SKM-1 treated with dmso at 0.1 percent for 144 hours (cell line): ENCODE measurements around the gene NSUN6.
A peak's percentile ranks its signal among the peaks of the same experiment; 100 is the strongest.

Experiments
- DNase-seq: peaks from one replicate; lab custom pipeline; 2025; ENCODE audit not compliant: unreplicated experiment; lab: John Stamatoyannopoulos, UW

NSUN6 gene

GRCh38 chr10:18651324-18652007 lies at the start of gene NSUN6:
TSS of gene NSUN6 (minus strand) at chr10:18651587. CDS start at chr10:18651203, 384 bp downstream.
- peak; percentile 47 for DNase-seq

- DNase-seq: no peak
These were observed 48.8 kb upstream of the NSUN6 start for GRCh38 chr10:18699849-18700840.

DNA sequence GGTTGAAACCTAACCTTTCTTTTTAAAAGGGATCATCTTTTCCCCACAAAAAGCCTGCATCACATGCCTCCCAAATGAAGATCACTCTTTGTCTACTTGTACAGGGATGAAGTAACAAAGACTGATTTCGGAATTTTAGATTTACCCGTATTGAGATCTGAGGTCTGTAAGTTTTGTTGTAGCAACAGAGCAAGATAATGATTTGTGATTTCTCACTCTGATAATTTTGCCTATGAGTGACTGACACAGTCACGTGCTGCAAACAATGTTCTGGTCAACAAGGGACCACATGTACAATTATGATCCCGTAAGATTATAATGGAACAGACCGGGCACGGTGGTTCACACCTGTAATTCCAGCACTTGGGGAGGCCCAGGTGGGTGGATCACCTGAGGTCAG lies 39.2 kb upstream of the NSUN6 start:
- no peak for DNase-seq

DNA sequence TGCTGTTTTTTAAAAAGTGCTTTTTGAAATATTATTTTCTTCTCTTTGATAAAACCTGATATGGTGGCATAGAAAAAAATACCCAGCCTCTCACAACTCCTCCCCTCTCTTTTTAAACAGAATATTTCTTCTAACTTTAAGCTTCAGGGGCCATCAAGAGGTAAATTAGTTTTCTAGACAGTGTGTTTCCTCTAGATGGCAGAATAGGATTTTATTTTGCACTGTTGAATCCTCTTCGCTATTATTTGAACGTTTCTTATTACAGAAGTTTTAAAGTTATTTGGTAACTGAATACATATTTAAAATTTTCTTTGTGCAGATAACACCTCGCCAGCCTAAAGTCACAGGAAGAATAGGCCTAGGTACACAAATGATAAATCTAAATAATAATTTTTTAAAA lies 38.1 kb upstream of the NSUN6 start:
- DNase-seq: no peak

DNA sequence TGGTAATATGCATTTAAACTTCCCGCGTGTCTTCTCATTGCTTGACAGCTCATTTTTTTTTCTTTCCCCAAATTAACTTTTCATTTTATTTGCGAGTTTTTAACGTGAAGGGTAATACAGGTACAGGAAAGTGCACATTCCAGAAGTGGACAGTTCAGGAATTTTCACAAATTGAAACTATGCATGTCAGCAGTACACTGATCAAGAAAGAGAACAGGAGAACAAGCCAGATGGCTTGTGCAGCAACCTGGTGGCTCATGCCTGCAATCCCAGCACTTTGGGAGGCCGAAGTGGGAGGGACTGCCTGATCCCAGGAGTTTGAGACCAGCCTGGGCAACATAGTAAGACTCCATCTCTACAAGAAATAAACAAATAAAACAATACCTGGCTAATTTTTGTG lies 36.3 kb upstream of the NSUN6 start:
- DNase-seq: no peak

DNA sequence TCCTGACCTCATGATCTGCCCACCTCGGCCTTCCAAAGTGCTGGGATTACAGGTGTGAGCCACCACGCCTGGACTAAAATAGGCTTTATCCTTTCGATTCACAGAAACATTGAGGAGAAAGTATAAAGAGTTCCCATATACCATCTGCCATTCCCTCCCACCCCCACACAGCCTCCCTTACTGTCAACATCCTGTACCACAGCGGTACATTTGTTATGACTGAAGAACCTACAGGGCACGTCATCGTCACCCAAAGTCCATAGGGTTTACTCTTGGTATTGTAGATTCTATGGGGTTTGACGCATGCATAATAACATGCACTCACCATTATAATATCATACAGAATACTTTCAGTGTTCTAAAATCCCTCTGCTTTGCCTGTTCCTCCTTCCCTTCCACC lies 35.8 kb upstream of the NSUN6 start:
- DNase-seq: no peak

DNA sequence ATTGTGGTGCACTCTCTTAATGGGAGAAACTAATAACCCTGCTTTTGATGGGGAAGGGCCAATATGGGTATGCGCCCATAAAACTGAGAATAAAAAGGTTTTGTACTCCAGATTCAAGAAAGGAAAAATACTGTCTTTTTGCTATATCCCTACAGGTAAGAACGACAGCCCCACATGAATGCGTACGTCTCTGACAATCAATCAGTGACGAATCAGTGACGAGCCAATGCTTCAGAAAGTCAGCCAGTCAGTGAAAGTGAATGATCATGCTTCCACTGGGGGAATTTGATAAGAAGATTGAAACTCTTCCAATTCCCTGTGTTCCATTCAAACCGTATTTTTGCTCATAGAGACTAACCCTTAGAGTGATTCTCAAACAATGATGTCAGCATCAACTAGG lies 34.2 kb upstream of the NSUN6 start:
- no peak for DNase-seq

- DNase-seq: no peak
These were observed 33.6 kb upstream of the NSUN6 start for GRCh38 chr10:18684953-18685352.

- DNase-seq: no peak
These were observed 33.0 kb upstream of the NSUN6 start for GRCh38 chr10:18684416-18684815.

- no peak for DNase-seq
These were observed 32.0 kb upstream of the NSUN6 start for GRCh38 chr10:18683427-18683826.

DNA sequence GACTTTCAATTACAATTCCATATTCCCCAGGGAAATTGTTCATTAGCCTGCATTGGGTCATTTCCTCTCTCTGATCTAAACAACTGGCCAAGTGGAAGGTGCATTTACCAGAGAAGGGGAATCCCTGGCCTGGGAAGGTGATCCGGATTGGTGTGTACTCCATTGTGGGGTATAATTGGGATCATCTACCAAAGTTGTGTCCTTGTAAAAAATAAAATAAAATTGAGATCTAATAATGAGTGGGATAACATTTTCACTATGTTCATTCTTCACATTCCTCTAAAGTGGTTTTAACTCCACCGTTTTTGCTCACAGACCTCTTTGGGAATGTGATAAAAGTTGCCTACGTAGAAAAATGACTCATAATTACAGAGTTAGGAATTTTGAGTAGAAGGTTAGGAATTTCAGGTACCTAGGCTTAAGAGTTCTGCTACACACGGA lies 30.6 kb upstream of the NSUN6 start:
- no peak for DNase-seq

DNA sequence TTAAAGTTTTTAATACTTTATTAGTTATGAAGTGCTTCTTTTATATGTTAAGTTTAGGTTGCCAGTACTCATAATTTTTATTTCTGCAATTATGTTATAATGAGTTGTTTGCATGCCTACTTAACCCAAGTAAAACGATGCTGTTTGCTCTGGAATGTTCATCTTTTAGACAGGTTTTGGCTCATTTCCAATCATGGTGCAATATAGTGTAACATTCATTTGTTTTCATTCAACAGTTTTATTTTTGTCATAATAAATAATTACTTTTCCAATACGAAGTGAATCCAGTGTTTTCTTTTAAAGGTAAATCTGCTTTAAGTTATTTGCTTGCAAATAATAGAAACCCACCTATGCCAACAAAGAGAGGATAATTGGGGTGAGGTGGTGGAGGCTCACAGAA lies 30.0 kb upstream of the NSUN6 start:
- no peak for DNase-seq

- no peak for DNase-seq
These were observed 29.4 kb upstream of the NSUN6 start for GRCh38 chr10:18680754-18681153.

GRCh38 chr10:18675086-18675801 lies 23.9 kb upstream of the NSUN6 start:
- DNase-seq: no peak

GRCh38 chr10:18668026-18668425 lies 16.6 kb upstream of the NSUN6 start:
- no peak for DNase-seq

DNA sequence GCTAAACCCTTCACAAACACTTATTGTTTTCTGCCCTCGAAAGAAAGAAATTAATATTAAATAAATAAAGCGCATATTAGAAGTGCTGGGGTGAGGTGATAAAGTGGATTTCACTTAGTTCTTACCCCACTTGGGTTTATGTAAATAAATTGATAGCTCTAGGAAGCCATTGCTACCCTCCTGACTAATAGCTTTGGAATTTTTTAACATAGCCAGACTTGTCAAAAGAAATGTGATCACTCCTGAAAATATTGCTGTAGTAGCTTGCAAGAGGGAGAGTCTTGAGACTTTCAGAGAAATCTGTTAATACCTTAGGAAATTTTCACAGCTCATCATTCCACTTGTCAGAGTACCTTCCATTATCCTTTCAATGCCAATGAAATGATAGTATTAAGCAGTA lies 15.4 kb upstream of the NSUN6 start:
- DNase-seq: no peak

GRCh38 chr10:18665815-18666558 lies 14.6 kb upstream of the NSUN6 start:
- DNase-seq: no peak

DNA sequence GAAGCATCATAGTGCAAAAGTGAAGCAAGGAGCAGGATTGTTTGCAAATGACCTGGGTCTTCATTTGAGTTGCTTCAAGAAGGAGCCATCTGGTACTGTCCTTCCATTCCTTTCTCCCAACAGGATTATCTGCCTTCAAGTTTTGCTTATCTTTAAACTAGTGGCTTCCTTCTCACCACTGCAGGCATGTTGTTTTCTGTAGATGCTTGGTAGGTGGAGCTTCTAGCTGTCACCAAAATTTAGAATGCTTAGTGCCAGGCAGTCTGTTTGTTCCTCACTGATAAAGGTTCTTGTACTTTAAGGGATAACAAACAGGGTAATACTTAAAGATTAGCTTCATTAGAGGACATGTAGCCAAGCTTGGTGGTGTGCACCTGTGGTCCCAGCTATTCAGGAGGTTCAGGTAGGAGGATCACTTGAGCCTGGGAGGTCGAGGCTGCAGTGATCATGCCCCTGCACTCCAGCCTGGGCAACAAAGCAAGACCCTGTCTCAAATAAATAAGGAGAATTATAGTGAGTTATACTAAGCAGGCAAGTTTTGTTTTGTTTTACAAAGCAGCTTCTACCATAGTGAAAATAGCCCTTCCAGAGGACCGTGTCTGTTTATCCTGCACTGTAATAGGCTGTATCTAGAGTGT lies 13.6 kb upstream of the NSUN6 start:
- DNase-seq: no peak

DNA sequence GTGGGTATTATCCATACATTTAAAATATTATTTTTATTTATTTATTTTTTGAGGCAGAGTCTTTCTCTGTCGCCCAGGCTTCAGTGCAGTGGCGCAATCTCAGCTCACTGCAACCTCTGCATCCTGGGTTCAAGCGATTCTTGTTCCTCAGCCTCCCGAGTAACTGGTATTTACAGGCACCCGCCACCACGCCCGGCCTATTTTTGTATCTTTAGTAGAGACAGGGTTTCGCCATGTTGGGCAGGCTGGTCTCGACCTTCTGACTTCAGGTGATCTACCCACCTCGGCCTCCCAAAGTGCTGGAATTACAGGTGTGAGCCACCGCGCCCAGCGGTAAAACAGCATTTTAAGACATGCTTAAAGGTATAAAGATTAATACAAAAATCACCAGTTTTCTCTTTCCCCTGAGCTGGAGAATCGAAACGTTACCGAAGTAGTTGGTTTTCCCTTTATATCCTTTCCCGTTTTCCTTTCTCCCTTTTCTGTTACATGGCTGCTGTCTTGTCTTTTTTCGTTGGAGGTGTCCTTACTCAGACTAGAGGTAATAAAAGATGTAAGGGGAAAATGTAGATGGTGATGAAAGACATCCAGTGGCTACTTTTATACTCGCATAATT lies 9.5 kb upstream of the NSUN6 start:
- DNase-seq: no peak
